CD4-positive, alpha-beta T cell treated with Interleukin-4 for 1 hour (primary cell): ENCODE measurements around the gene CTDSPL.
"Not testable (repeated sequence)": the region's sequence is repeated elsewhere in the genome, so short reads cannot be mapped to it uniquely, and the experiment has no call there.

Experiments
- DNase-seq, 2 donors: peaks; one replicate each; pipeline ENCODE4 v3.0.0-alpha.2; 2020 to 2022

CTDSPL gene

GRCh38 chr3:37861620-37862041, at the start of gene CTDSPL:
TSS of gene CTDSPL (plus strand) at chr3:37861880. CDS start at chr3:37862200, 320 bp downstream.
- no peak for DNase-seq

DNA sequence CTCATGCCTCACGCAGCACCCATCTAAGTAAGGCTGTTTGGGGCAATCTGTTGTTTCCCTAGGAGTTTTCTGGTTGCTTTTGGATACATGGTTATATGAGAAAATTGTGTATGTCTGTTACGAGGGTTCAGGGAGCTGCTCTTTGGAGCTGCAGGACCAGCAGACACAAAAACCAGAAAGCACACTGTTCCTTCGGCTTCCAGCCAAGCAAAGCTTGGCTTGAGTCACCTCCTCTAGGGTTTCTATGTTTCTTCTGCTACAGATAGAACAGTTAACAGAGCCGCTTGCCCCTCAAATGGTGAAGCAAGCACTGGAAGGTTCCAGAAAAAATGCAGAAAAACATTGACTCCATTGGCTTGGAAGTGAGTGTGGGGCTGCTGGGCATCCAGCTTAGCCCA, 49.2 kb upstream of the CTDSPL start:
- DNase-seq, result no peak

- no peak for DNase-seq
These were observed 48.3 kb upstream of the CTDSPL start for GRCh38 chr3:37813403-37813802.

GRCh38 chr3:37814547-37814946, 47.1 kb upstream of the CTDSPL start:
- no peak for DNase-seq

DNA sequence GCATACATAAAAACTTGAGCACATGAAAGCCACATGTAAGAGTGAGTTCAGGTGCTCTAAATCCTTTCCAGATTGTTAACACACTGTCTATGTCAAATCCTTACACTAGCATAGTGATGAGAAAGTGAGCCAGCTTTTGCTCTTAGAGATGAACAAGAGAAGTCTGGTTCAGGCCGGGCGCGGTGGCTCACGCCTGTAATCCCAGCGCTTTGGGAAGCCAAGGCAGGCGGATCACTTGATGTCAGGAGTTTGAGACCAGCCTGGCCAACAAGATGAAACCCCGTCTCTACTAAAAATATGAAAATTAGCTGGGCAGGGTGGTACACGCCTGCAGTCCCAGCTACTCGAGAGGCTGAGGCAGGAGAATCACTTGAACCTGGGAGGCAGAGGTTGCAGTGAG, 46.5 kb upstream of the CTDSPL start:
- not testable (repeated sequence) for DNase-seq

GRCh38 chr3:37816271-37816670, 45.4 kb upstream of the CTDSPL start:
- no peak for DNase-seq

GRCh38 chr3:37819591-37819990, 42.1 kb upstream of the CTDSPL start:
- no peak for DNase-seq

DNA sequence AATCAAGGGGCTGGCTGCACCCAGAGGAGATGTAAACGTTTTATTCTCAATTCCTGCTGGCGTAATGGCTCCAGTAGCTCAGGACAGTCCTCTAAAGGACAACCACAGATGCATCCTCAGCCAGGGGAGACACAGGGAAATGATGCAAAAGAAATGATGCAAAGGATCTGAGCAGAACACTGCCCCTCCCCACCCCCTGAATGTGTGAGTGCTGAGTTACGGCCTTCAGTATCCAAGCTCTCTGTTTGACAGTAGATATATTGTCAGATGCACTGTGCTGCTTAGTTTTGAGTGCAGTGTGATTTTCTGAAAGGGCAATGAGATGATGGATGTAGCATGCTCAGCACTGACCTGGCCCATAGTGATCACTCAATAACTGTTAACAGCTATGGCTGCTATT, 41.4 kb upstream of the CTDSPL start:
- no peak for DNase-seq

- DNase-seq, result no peak
These were observed 38.5 kb upstream of the CTDSPL start for GRCh38 chr3:37823189-37823588.

DNA sequence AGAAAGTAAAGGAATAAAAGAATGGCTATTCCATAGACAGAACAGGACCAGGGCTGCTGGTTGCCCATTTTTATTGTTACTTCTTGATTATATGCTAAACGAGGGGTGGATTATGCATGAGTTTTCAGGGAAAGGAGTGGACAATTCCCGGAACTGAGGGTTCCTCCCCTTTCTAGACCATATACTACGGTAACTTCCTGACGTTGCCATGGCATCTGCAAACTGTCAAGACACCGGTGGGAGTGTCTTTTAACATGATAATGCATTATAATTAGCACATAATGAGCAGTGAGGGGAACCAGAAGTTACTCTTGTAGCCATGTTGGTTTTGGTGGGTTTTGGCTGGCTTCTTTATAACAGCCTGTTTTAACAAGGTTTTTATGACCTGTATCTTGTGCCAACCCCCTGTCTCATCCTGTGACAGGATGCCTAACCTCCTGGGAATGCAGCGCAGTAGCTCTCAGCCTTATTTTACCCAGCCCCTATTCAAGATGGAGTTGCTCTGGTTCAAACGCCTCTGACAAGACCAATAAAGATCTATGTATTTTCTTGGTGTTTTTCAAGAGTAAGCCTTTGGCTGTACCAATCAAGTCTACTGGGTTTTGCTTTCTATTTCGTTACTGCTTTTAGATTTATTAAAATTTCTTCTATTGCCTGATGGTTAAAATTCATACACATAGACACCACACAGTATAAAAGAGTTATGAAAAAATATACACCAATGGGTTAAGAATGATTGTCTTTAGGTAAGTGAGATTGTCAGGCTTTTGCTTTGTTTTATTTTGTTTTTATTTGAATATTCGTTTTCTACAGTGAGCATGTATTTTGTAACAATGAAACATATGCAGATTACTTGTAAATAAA, 37.4 kb upstream of the CTDSPL start:
- DNase-seq, result no peak

GRCh38 chr3:37824954-37825328, 36.7 kb upstream of the CTDSPL start:
- no peak for DNase-seq

- no peak for DNase-seq
These were observed 35.8 kb upstream of the CTDSPL start for GRCh38 chr3:37825744-37826400.

GRCh38 chr3:37826502-37826901, 35.2 kb upstream of the CTDSPL start:
- DNase-seq, result no peak

- DNase-seq, result no peak
These were observed 34.7 kb upstream of the CTDSPL start for GRCh38 chr3:37826933-37827332.

DNA sequence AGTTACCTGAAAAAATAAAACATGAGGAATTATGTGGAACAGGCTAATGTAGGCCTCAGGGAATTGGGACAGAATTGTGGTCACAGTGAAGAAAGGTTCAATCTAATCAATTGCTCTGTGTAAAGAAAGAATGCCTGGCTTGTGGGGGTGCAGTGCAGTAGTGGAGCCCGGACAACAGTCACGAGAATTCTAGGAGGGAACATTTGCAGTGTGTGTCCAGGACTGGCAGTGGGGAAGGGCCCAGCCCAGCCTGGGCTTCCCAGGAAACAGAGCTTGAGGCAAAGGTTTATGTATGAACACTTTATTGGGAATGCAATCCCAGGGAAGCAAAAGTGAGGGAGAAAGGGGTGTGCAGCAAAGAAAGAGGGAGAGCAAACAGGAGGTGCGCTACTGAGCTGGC, 29.2 kb upstream of the CTDSPL start:
- no peak for DNase-seq

DNA sequence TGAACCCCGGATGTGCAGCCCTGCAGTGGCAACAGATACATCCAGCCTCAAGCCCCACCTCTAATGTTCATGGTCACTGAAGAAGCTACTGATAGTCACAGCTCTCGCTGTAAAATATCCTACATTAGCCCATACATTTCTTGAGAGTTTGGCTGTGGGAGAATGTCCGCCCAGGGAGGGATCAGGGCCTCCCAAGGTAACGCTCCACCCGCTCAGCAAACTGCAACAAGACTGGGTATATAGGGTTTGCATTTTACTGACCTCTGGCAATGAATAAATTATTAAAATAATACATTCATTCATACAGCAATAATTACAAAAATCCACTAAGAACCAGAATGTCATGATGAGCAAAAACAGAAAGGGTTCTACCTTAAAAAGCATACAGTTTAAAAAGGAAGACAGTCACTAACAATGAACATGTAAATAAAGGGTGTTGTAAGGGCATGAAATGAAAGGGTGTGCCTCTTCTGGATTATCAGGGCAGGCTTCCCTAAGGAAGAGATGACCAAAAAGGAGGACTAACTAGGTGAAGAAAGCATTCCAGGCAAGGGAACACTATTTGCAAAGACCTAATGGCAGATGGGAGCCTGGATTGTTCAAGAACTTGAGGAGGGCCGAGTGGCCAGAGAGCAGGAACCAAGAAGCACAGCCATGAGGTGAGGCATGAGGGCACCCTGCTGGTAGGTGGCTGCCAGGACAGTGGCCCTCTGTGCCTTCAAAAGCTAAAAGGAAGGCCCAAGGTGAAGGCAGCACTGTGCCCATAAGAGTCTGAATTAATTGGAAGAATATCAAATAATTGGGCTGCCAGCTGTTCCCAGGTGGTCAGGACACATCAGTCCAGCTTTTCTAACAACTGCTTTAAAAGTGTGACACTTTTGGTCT, 28.1 kb upstream of the CTDSPL start:
- DNase-seq, result no peak

- DNase-seq, result no peak
These were observed 25.1 kb upstream of the CTDSPL start for GRCh38 chr3:37836589-37836988.

GRCh38 chr3:37847689-37848088, 14.0 kb upstream of the CTDSPL start:
- no peak for DNase-seq

DNA sequence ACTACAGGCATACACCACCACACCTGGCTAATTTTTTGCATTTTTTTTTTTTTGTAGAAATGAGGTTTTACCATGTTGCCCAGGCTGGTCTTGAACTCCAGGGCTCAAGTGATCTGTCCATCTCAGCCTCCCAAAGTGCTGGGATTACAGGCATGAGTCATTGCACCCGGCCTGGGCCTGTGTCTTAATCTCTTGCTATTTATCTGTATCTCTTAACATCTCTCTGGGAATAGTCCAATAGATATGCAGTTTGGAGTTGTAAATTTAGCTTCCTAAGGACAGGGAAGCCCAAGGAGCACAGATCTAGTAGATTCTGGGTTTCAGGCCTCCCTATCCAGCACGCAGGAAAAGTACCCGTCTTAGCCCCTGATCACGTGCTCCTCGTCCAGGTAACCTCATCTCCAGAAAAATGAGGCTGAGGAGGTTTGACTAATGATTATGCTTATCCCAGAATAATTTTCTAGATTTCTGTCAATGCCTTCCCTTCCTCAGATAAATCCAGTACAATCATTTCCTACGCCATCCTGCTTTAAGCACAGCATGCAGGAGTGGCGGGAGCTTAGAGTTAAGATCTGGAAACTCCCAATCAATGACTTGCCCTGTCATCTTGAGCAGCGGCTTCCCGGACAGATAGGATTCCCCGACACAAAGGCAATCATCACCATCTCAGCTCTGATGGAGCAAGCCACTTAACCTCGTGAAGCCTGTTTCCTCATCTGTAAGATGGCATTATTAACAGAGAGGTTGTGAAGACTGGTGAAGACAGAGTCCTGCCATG, 12.3 kb upstream of the CTDSPL start:
- no peak for DNase-seq

- no peak for DNase-seq
These were observed 9.6 kb upstream of the CTDSPL start for GRCh38 chr3:37852097-37852496.

GRCh38 chr3:37852771-37853170, 8.9 kb upstream of the CTDSPL start:
- no peak for DNase-seq

DNA sequence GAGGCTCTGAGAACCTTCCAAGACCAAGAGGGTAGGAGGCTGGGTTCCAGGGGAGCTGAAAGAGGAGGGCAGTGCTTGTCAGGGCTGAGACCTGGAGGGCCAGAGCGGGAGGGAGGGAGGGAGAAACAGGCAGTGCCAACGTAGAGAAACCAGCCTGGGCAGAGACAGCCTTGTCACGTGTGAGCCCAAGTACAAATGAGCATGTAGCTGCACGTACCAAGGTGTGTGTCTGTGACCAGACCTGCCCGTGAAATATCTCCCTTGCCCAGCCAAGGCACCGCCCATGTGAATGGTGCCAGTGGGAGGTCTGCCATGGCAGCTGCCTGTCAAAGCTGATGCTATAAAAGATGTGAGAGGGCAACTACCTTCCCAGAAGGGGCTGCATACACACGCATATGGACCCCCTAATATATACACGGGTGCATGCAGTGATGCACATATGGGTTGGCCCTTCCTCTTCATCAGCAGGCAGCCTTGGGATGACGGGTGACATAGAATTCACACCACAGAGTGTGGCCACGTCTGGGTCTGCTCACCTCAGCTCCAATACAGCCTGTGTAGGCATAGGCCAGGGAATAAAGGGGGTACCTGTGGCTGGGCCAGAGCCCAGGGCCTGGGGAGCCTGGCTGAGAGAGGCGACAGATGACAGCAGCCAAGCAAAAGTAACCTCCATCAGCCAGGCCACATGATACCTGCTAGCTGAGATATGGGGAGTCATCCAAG, 7.8 kb upstream of the CTDSPL start:
- no peak for DNase-seq
